HG02678 (cell line): ENCODE results near the gene CFAP43.
"Not testable (repeated sequence)": the region's sequence is repeated elsewhere in the genome, so short reads cannot be mapped to it uniquely, and the experiment has no call there.

Experiments
- ATAC-seq: cut with Tn5 transposase; IDR thresholded peaks from one replicate; pipeline ENCODE4 v1.9.1; 2021; ENCODE audit warnings: mild to moderate bottlenecking, moderate library complexity; ENCODE audit not compliant: unreplicated experiment

CFAP43 gene

GRCh38 chr10:104233817-104234216 is 1.7 kb upstream of the CFAP43 start:
- ATAC-seq = no peak

GRCh38 chr10:104232613-104233102 is 494 bp upstream of the CFAP43 start:
- ATAC-seq = no peak

- no peak for ATAC-seq
Observed at GRCh38 chr10:104230490-104230889, 1.7 kb downstream of the CFAP43 start.

GRCh38 chr10:104223304-104223703 is 8.9 kb downstream of the CFAP43 start:
- no peak for ATAC-seq

- ATAC-seq = no peak
Observed at GRCh38 chr10:104220522-104220921, 11.6 kb downstream of the CFAP43 start.

- ATAC-seq = no peak
Observed at GRCh38 chr10:104218751-104219150, 13.4 kb downstream of the CFAP43 start.

GRCh38 chr10:104216631-104217030 is 15.5 kb downstream of the CFAP43 start:
- no peak for ATAC-seq

GRCh38 chr10:104209575-104210198 is 22.5 kb downstream of the CFAP43 start:
- no peak for ATAC-seq

- ATAC-seq = no peak
Observed at GRCh38 chr10:104208730-104209129, 23.4 kb downstream of the CFAP43 start.

GRCh38 chr10:104202231-104202630 is 29.9 kb downstream of the CFAP43 start:
- ATAC-seq = no peak

- no peak for ATAC-seq
Observed at GRCh38 chr10:104201636-104202035, 30.5 kb downstream of the CFAP43 start.

GRCh38 chr10:104199567-104199966 is 32.6 kb downstream of the CFAP43 start:
- no peak for ATAC-seq

GRCh38 chr10:104197364-104197763 is 34.8 kb downstream of the CFAP43 start:
- ATAC-seq = no peak

GRCh38 chr10:104195706-104196105 is 36.5 kb downstream of the CFAP43 start:
- ATAC-seq = no peak

- ATAC-seq = no peak
Observed at GRCh38 chr10:104193787-104194186, 38.4 kb downstream of the CFAP43 start.

- ATAC-seq = no peak
Observed at GRCh38 chr10:104190695-104191094, 41.5 kb downstream of the CFAP43 start.

- ATAC-seq = no peak
Observed at GRCh38 chr10:104183682-104184081, 48.5 kb downstream of the CFAP43 start.

GRCh38 chr10:104174136-104174535 is 58.0 kb downstream of the CFAP43 start:
- not testable (repeated sequence) for ATAC-seq

- no peak for ATAC-seq
Observed at GRCh38 chr10:104170610-104171254, 61.4 kb downstream of the CFAP43 start.

GRCh38 chr10:104155591-104155990 is 76.6 kb downstream of the CFAP43 start:
- ATAC-seq = no peak

- no peak for ATAC-seq
Observed at GRCh38 chr10:104151737-104152136, 80.4 kb downstream of the CFAP43 start.

GRCh38 chr10:104150139-104150538 is 82.0 kb downstream of the CFAP43 start:
- ATAC-seq = no peak

GRCh38 chr10:104146882-104147281 is 85.3 kb downstream of the CFAP43 start:
- ATAC-seq = no peak
